NB4 (cell line): ENCODE data around the gene PPP2R3C.

Experiments used
- MYC ChIP-seq: IDR thresholded peaks from 2 replicates; pipeline ENCODE4 v1.6.1; 2011; ENCODE audit warnings: low read depth, low read length
- POLR2A ChIP-seq: IDR thresholded peaks from 2 replicates; pipeline ENCODE4 v1.6.1; 2011; ENCODE audit warnings: mild to moderate bottlenecking; ENCODE audit not compliant: insufficient read length; ENCODE audit errors: extremely low read depth
- TF ChIP-seq, protein P1 (sequence below): IDR thresholded peaks from one replicate; pipeline ENCODE4 v1.5.1; 2012; ENCODE audit warnings: low read depth, low read length

DNA sequence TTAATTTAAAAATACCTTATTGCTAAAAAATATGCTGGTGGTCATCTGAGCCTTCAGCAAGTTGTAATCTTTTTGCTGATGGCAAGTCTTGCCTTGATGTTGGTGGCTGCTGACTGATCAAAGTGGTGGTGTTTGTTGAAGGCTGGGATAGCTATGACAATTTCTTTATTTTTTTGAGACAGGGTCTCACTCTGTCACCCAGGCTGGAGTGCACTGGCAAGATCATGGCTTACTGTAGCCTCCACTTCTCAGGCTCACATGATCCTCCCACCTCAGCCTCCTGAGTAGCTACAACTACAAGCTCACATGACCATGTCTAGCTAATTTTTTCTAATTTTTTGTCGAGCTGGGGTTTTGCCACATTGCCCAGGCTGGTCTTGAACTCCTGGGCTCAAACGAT is 25.4 kb upstream of the PPP2R3C start:
- TF ChIP-seq, protein P1, sequence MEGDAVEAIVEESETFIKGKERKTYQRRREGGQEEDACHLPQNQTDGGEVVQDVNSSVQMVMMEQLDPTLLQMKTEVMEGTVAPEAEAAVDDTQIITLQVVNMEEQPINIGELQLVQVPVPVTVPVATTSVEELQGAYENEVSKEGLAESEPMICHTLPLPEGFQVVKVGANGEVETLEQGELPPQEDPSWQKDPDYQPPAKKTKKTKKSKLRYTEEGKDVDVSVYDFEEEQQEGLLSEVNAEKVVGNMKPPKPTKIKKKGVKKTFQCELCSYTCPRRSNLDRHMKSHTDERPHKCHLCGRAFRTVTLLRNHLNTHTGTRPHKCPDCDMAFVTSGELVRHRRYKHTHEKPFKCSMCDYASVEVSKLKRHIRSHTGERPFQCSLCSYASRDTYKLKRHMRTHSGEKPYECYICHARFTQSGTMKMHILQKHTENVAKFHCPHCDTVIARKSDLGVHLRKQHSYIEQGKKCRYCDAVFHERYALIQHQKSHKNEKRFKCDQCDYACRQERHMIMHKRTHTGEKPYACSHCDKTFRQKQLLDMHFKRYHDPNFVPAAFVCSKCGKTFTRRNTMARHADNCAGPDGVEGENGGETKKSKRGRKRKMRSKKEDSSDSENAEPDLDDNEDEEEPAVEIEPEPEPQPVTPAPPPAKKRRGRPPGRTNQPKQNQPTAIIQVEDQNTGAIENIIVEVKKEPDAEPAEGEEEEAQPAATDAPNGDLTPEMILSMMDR = no peak
- TF ChIP-seq POLR2A (no peak), MYC (no peak)
